ENCODE results near the gene NACC2. TPM values are rescaled to one million over a fixed set of nuclear protein-coding genes. Genes with fewer than 3 reads are reported as not detected.
"Not testable (repeated sequence)": the region's sequence is repeated elsewhere in the genome, so short reads cannot be mapped to it uniquely, and the experiment has no call there.

Gene NACC2
- total RNA-seq, 2 donors from 2014 or later: 28.6 to 38.5 TPM

DNA sequence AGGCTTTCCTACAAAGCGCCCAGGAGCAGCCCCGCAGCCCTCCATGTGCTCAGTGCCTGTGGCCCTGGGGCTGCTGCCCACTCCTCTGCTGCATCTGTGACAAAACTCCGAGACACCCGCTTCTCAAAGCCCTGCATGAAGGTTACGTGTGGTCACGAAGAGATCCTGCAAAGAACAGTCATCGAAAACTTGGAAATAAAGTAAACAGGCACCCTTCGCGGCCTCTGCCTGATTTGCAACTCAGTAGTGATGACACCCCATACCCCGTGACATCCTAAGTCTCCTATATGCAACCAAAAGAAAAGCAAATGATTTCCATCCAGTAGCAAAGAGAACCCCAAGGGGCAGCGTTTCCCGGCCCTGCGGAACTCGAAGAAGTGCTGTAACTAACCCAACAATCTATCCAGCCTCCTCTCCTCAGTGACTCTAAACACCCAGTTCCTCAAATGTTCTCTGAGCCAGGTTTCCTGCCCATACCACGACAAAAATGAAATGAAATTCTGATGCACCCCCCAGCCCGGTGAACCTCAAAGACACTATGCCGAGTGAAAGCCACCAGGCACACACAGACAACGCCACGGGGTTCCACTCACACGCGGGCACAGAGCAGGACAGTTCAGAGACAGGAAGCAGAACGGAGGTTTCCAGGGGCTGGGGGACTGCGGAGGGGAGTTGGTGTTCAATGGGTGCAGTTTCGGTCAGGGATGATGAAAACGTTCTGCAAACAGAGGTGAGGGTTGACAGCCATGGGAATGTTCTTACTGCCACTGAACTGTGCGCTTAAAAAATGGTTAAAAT lies 19.0 kb downstream of the NACC2 start:
- intact Hi-C loops (cut with DNase I): no loop called here
- ATAC-seq (no peak), DNase-seq (peak; percentile 17)

DNA sequence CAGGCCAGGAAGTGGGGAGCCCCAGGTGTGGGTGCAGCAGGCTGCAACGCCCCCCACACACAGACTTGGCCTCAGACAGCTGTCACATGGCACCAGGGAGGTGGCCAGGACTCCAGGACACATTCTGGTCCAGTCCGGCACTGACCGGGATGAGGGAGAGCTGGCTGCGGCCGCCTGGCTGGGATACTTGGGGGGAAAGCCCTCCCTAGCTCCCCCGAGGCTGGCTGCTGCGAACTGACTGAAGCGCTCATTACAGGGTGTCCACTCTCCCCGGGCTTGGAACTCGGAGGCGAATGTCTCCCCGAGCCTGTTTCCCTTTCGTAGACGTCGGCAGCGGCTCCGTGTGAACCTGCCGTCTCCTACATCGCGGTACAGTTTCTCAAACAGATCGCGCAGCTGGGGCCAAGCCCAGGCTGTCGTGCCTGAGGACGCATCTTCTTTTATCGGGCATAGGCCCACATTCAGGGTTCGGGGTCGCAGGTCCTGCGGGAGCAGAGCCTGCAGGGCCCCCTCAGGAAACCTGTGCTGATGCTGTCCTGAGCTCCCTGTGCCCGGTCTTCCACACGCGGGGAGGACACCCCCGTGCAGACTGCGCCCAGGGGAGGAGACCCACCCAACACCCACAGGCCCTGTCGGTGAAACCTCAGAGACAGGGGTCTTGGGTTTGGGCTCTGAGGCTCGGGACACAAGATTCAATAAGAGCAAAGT lies 19.8 kb downstream of the NACC2 start:
- ATAC-seq: no peak
- peak; percentile 16 for DNase-seq
- intact Hi-C loops (cut with DNase I): no loop called here

DNA sequence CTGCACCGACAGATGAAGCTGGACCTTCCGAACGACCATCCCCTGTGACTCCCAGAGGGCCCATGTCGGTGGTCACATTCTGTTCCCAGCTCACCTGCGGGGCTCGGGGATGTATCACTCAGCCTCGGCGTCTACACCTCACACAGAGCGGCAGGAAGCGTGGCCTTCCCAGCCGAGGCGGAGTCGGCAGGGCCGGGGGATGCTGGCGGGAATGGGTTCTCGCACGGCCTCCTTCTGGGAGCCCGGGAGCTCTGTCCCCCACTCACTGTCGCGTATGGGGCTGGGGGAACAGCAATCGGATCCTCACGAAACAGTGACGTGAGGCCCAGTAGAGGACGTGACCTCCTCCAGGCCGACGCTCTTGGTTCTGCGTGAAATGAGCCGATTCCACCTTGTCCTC lies 20.4 kb downstream of the NACC2 start:
- DNase-seq: no peak
- no peak for ATAC-seq
- intact Hi-C loops (cut with DNase I): no loop called here

DNA sequence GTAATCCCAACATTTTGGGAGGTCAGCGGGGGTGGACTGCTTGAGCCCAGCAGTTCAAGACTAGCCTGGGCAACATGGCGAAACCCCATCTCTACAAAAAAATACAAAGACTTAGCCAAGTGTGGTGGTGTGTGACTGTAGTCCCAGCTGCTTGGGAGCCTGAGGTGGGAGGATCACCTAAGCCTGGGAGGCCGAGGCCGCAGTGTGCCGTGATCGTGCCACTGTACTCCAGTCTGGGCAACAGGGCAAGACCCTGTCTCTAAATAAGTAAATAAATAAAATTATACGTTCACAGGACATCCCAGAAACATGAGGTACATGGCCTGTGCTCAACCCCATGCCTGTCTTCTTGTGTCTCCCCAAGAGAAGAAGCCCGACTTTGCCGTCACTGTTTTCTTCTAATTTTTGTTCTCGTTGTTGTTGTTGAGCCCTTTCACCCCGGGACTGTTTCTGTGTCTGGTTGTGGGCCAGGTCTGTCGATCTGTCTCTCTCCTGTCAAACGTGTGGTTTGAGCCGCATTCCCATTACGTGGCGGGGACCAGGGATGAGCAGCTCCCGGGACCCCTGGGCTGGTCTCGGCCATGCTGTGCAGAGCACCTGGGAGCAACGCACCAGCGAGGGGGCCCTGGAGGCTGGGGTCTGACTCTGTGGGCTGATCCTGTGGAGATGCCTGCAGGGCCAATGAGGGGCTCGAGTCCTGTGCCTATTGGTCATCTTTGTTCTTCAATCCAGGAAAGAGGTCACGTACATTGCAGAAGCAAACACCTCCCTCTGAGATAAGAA lies 32.2 kb downstream of the NACC2 start:
- intact Hi-C loops (cut with DNase I): no loop called here

DNA sequence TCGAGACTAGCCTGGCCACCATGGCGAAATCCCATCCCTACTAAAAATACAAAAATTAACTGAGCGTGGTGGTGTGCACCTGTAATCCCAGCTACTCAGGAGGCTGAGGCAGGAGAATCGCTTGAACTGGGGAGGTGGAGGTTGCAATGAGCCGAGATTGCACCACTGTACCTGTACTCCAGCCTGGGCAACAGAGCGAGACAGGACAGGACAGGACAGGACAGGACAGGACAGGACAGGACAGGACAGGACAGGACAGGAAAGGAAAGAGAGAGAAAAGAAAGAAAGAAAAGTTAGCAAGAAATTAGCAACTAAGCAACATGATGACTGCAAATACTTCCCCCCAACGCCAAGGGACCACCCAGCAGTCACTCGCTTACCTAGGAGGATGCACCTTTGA lies 33.2 kb downstream of the NACC2 start:
- ATAC-seq; DNase-seq; intact Hi-C loops (cut with DNase I): not testable (repeated sequence)

More for the DNA sequence above, 32.2 kb downstream of the NACC2 start:
- DNase-seq (no peak), ATAC-seq (no peak)

DNA sequence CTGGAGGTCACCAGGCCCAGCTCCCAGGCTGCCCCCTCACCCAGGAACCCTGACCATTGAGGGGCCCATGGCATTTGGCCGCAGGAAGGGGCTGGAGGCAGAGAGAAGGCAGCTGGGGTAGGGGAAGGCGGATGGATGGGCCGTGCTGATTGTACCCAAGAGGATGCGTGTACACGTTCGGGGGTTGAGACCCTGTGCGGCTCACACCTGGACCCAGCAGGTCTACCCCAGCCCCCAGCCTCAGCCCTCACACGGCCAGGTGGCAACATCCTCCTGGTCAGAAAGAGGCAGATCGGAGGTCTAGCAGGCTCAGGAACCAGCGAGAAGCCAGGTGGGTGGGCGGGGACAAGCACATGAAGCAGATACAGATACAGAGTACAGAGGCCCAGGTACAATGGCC lies 33.7 kb downstream of the NACC2 start:
- intact Hi-C loops (cut with DNase I): no loop called here
- ATAC-seq (no peak), DNase-seq (no peak)

DNA sequence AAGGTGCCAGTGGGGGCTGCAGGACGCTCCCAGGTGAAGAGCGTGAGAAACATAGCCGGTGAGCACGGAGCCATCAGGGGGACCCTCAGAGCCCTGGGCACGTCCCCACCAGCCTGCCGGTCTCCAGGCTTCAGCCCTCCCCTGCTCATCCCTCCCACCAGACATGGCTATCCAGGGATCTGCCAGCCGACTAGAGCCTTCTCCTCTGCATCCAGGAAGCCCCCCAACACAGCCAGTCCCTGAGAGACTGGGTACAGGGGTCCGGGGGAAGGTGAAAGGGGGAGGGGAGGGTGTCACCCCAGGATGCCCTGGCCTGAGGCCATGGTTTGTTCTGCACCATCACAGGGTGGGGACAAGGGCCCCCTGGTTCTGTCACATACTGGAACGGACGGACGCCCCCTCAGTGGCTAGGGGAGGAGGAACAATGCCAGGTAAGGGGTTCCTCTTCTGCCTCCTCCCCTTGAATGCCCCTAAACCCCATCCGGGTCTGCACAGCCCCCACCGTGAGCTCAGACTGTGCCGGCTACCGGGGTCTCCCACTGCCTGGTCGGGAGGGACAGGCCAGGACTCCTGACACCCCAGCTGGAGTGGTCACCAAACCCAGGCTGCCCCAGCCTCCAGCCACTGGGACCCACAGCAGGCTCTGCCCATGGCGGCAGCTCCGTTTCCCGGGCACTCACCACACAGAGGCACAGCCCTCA lies 34.3 kb downstream of the NACC2 start:
- ATAC-seq (no peak), DNase-seq (no peak)
- intact Hi-C loops (cut with DNase I): no loop called here

DNA sequence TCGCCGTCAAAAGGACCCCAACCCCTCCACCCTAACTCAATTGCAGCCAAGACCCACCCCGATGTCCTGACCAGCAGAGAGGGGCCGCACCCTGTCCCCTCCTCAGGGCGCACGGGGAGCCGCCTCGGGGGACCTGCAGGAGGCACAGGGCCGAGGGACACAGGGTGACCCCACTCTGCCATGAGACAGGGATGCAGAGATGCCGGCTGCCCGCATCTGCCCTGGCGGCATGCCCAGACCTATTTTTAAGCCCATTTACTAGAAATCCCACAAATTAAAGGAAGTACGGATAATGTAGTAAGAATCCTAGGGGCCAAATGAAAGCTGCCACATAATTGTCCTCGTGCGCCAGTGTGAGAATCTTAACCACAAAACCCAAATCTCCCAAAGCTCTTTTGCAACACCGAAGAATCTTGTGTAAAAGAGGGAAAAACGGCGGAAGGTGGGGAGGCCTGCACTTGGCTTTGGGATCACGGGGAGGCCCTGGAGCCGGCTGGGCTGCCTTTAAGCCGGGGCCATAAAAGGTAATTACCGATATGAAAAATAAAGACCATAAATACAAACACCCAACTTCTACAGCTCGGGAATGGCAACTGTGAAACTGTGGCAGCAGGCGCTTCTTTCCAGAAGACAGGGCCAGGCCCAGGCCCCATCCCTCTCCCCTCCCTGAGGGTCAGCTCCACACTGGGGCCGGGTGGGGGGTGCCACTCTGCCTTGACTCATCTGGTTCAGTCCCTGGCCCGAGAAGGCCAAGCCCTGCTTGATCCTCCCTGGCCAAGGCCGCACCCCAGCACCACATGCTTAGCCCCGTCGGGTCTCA lies 35.0 kb downstream of the NACC2 start:
- ATAC-seq (no peak), DNase-seq (no peak)
- intact Hi-C loops (cut with DNase I): no loop called here

DNA sequence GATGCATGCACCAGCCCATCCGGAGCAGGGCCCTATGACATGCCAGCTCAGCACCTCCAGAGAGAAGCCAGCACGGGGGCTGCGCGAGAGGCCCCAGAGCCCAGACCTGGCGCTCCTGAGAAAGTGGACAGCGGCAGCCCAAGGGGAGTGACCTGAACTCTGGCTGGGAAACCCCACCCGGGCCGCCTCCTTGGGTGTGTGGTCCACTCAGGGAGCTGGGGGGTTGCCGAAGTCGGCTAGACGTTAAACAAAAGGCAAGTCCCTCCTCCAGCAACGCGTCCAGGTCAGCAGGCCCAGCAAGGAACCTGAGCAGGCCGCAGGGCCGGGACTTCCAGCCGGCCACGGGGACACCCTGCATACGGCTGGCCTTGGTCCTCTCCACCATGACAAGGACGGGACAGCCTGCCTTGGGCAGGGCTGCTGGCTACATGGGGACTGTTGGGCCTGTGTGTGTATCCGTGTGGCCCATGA lies 35.7 kb downstream of the NACC2 start:
- ATAC-seq: no peak
- no peak for DNase-seq
- intact Hi-C loops (cut with DNase I): no loop called here

DNA sequence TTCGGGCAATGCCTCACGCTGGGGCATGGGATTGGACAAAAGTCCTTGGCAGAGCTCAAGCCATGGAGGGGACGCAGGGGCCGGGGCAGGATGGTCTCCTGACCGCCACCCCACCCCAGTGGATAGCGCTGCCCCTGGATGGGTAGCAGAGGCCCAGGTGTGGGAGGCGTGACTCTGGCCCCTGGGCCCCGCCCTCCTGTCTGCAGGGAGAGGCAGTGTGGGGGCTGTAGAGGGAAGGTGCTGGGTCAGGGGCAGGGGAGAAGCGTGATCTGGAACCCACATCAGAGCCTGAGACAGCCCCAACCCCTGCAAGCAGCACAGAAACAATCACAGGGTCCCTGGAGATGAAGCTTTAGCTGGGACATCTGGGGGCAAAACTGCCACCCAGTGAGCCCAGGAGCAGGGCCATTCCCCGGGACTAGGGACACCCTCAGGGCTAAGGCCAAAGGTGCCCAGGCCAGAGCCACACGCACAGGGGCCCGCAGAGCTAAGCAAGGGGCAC lies 36.2 kb downstream of the NACC2 start:
- intact Hi-C loops (cut with DNase I): no loop called here
- ATAC-seq (no peak), DNase-seq (no peak)

DNA sequence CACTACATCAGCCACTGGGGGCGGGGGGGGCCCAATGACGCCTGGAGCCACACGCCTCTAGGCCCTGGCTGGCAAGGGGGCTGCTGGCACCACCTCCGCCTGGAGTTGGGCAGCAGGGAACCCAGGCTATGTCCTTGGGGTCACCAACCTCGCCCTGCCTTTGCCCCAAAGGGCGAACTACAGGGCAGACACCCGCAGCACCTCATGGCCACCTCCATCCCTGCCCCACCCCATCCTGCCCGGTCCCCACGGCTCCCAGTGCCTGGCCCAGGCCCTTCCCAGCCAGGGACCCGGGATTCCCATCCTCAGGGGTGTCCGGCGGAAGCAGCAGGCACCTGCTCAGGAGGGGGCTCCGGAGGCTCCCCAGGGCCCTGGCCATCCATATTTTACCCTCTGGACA lies 37.0 kb downstream of the NACC2 start:
- no peak for ATAC-seq
- intact Hi-C loops (cut with DNase I): no loop called here
- DNase-seq: no peak

DNA sequence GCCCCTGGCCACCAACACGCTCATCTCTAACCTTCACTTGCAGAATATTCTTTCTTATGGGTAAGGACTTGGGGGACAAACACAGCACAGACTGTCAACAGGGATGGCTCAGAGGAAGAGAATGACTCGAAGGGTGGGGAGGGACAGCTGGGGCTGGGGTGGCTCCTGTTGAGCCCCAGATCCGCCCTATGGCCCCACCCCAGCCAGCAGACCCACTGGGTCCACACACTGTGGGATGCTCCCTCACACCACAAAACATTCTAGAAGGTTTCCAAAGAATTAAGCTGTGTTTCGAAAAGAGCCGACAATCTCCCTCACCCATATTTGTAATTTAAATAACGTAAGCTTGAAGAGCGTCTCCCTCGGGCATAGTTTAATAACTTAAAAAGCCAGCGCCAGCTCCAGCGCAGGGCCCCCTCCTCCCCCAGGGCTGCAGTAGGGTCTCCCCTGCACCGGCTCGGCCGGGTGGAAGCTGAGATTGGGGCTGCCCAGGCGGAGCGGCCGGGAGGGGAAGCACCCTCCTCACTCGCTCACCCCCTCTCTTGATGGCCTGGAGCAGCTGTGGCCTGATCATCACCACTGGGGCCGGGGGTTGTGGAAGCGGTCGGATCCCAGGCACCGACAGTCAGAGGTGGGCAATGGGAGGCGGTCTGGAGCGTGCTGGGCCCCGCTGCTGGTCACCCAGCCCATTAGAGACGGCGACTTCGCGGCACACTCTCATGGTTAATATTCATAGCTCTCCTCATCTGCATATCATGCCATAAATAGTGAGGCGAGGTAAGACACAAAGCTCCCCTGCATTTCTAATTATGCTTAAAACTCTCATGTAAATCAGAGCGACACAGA lies 37.6 kb downstream of the NACC2 start:
- intact Hi-C loops (cut with DNase I): no loop called here

DNA sequence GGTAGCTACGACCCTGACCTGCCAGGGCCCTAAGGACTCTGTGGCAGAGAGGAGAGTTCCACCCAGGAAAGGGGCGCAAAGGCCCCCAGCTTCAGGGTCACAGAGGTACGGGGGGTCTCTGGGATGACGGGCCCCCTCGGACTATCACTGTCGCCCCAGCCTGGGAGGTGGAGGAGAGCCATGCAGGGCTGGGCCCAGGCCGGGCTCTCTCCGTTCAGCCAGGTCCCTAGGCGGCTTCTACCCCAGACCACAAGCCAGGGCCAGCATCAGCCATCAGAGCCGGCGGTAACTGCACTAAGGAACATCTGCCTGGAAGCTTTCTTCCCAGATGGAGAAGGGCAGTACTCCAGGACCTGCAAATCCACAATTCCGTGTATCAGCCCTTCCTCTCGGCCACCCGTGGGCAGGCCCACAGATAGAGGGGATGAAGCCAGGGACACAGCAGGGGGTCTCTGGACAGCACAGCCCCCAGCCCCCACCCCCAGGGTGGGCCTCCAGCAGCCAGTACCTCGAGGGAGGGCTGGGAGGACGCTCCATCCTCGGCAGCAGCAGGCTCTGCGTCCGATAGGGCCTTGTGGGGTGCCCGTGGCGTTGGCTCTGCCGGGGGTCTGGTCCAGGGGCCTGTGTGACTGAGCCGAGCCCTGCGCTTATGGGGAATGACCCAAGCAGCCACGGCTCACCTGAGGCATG lies 38.4 kb downstream of the NACC2 start:
- no peak for ATAC-seq
- no peak for DNase-seq
- intact Hi-C loops (cut with DNase I): no loop called here

More for the DNA sequence above, 37.6 kb downstream of the NACC2 start:
- DNase-seq (no peak), ATAC-seq (no peak)

DNA sequence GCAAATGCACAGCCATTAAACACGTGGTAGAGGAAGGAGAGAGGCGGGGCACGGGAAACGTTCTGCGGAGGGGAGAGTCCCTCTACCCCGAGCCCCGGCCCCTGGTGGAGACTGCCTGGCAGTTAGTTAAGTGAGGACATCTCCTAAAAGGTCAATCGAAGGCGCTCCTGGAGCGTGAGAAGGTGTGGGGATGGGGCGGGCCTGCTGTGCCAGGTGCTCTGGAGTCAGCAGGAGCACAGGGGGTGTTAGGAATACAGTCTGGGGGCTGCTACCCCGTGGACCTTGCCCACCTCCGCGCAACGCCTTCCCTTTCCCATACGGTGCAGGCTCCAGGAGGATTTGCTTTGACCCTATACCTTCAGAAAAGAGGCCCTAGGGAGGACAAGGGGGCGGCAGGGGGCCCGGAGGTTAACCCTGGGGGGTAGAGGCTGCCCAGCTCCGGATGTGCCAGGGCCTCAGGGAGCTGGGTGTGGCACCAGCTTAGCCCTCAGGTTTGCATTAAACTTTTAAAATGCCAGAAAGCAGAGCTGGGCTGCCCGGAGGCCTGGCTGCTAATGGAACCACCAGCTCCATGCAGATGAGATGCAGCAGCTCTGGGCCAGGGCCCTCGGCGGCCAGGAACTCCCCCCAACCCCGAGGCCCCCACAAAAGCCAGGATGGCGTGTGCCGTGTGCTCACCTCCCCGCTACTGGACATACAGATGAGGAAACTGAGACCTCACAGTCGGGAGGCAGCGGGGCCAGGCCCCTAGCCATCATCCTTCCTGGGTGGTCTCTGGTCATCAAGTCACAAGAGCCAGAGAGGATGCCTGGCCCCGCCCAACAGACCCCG lies 39.2 kb downstream of the NACC2 start:
- DNase-seq: no peak
- ATAC-seq: no peak
- intact Hi-C loops (cut with DNase I): no loop called here

DNA sequence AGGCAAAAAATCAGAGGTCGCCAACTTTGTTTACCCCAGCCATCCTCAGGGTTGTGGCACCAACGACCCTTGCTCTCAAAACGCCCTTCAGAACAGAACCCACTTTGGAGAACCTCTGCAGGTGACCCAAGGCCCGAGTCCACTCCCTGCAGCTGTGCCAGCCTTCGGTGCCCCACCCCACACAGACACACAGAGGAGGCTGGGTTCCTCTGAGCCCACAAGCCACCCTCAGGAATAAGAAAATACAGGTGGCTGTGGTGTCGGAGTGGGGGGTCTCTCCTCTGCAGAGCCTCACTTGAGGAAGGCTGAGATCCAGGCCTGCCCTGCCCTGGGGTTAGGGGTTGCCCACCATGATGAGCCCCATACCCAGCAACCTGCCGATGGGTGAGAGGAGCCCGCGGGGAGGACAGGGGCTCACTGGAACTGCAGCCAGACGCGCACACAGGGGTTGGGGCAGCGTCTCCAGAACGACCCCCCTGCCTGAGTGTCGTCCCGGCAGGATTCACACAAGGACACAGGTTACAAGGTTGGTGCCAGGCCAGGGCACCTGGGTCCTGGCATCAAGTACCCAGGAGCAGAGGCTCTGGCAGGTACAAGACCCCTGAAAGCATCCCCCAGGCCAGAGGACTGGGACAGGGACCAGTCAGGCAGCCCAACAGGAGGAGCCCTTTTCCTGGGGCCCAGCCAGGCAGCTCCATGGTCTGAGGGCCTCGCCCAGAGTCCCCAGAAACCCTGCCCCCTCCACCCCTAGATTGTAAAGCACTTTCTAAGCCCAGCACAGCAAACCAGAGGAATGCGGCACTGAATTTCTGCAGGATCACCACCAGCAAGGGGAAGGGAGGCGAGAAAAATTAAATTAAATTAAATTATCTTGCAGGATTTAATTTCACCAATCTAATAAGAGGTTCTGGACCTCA lies 40.0 kb downstream of the NACC2 start:
- intact Hi-C loops (cut with DNase I): no loop called here
- DNase-seq (no peak), ATAC-seq (no peak)

All from left cardiac atrium (tissue), 4 donors.